Stimulated activated effector memory CD8-positive, alpha-beta T cell treated with anti-CD3 and anti-CD28 coated beads, Interleukin-12 subunit alpha, Interleukin-12 subunit beta, amount 100 ng/mL, for 72 hours (primary cell): ENCODE measurements around the gene NRIP2.

ENCODE experiments used
- ATAC-seq: fragments of 150-1000 bp; cut with Tn5 transposase; 2 replicates; pipeline ENCODE4 v1.10.0; 2021
- DNase-seq, 2 donors: peaks; one replicate each; pipeline ENCODE4 v3.0.0; 2021 to 2022; ENCODE audit warnings: low spot score in 2 of 2
- H3K27ac Mint-ChIP-seq: one replicate; pipeline ENCODE4 v1.8.0; 2022; ENCODE audit warnings: mild to moderate bottlenecking, mixed read lengths
- H3K36me3 Mint-ChIP-seq: one replicate; pipeline ENCODE4 v1.8.0; 2022; ENCODE audit warnings: mild to moderate bottlenecking, mixed read lengths
- H3K4me1 Mint-ChIP-seq: one replicate; pipeline ENCODE4 v1.8.0; 2022; ENCODE audit warnings: mixed read lengths
- H3K4me3 Mint-ChIP-seq: one replicate; pipeline ENCODE4 v1.8.0; 2022; ENCODE audit warnings: mild to moderate bottlenecking, mixed read lengths
- H3K9me3 Mint-ChIP-seq: one replicate; pipeline ENCODE4 v1.8.0; 2022; ENCODE audit warnings: mixed read lengths

The NRIP2 gene

DNA sequence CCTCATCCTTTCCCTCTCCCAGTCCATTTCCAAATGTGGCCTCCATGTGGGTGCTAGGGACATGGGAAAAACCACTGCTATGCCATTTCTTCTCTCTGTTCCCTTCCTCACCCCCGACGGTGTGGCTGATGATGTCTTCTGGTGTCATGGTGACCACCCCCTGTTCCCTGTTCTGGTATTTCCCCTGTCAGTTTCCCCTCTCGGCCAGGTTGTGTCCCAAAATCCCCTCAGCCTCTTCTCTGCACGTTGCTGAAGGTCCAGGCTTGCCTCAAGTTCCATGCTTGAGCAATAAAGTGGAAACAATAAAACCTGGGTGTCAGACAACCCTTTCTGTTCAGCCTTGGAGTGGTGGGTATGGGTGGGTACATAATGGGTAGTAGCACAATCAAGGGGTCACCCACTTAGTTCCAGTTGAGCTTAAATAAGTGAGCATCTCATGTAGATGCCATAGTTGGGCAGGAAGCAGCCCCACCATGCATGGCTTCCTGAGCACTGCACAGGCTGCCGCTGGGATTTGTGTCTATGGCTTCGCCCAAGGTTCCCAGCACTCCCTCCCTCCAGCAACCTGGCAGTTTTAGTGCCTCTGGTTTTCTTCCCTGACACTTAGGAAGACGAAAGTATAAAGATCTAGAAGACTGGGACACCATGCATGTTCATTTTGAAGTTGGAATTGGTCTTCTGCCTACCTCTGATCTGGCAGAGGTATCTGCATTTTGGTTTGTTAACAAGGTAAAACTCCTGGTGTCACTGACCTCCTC lies 31.0 kb downstream of the NRIP2 start:
- no peak for ATAC-seq
- H3K4me1 Mint-ChIP-seq = no peaks in the 10 kb centered on the region
- peaks cover 74% of the 10 kb centered on the region for H3K36me3 Mint-ChIP-seq

DNA sequence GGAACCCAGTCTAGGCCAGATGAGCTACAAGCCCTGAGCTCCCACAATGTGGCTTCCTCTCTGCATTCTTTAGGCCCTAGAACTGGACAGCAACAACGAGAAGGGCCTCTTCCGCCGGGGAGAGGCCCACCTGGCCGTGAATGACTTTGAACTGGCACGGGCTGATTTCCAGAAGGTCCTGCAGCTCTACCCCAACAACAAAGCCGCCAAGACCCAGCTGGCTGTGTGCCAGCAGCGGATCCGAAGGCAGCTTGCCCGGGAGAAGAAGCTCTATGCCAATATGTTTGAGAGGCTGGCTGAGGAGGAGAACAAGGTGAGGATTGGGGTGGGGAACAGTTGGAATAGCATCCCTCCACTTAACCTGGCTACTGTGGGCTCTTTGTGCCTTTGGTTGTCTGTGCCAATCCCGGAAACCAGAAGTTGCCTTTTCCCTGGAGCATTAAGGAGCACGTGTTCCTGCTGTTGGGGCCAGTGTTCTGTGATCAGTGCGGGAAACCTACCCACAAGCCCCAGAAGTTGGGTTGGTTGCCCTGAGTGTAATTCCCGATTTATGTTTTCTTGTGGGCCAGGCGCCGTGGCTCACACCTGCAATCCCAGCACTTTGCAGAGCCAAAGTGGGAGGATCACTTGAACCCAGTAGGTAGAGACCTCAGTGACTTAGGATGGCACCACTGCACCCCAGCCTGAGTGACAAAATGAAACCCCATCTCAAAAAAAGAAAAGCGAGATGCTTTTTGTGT lies 33.6 kb downstream of the NRIP2 start:
- Mint-ChIP-seq H3K27ac (no peak overlapping the region), H3K36me3 (peaks cover 87% of the 10 kb centered on the region), H3K4me1 (peaks cover 18% of the 10 kb centered on the region), H3K4me3 (no peak overlapping the region), H3K9me3 (no peaks in the 10 kb centered on the region)
- DNase-seq (no peak), ATAC-seq (no peak)

More for the DNA sequence above, 31.0 kb downstream of the NRIP2 start:
- H3K4me3 Mint-ChIP-seq = no peak overlapping the region
- peak overlapping the region; percentile 82 for H3K27ac Mint-ChIP-seq
- no peaks in the 10 kb centered on the region for H3K9me3 Mint-ChIP-seq
- DNase-seq = no peak

DNA sequence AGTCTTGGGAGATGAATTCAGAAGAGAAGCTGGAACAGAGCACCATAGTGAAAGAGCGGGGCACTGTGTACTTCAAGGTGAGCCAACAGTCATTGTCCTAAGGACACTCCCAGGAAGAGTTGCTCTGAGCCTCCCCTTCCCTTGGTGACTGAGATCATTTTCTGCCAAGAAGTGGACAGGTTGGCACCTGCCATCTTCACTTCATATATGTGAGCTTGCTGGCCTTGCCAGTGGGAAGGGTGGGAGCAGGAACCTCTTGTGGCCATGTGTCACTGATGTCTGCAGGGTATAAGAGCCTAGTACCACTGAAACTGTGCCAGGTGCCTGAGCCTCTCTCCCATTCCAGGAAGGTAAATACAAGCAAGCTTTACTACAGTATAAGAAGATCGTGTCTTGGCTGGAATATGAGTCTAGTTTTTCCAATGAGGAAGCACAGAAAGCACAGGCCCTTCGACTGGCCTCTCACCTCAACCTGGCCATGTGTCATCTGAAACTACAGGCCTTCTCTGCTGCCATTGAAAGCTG lies 34.7 kb downstream of the NRIP2 start:
- Mint-ChIP-seq H3K27ac (peak overlapping the region; percentile 56), H3K4me3 (no peak overlapping the region), H3K9me3 (no peaks in the 10 kb centered on the region), H3K36me3 (peaks cover 83% of the 10 kb centered on the region), H3K4me1 (peaks cover 21% of the 10 kb centered on the region)
- DNase-seq (no peak), ATAC-seq (no peak)

DNA sequence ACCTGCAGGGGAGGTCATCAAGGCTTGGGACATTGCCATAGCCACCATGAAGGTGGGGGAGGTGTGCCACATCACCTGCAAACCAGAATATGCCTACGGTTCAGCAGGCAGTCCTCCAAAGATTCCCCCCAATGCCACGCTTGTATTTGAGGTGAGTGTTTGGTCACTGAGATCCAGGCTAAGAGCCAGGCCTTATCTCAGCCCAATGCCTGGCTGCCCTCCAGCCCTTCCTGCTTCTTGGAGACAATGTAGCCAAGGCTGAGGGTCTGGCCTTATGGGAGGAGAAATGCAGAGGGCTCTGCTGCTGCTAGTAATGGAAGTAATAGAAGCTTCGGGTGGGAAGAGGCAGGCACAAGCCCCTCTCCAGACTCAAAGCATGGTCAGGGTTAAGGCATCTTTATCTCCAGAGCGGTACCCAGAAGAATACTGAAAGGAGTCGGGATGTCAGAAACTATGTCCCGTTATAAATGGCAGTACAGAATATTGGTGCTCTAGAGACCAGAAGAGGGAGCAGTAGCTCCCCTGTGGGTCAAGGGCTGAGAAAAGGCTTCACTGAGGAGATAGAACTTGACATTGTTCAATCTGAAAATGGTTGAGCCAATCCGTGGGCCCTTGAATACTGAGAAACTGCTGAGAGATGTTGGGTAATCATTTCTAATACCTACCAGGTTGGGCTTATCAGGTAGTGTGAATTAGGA lies 37.0 kb downstream of the NRIP2 start:
- ATAC-seq (no peak), DNase-seq (no peak)
- Mint-ChIP-seq H3K27ac (peak overlapping the region; percentile 36), H3K4me3 (peak overlapping the region; percentile 86), H3K9me3 (no peaks in the 10 kb centered on the region), H3K4me1 (peaks cover 21% of the 10 kb centered on the region), H3K36me3 (peaks cover 68% of the 10 kb centered on the region)

DNA sequence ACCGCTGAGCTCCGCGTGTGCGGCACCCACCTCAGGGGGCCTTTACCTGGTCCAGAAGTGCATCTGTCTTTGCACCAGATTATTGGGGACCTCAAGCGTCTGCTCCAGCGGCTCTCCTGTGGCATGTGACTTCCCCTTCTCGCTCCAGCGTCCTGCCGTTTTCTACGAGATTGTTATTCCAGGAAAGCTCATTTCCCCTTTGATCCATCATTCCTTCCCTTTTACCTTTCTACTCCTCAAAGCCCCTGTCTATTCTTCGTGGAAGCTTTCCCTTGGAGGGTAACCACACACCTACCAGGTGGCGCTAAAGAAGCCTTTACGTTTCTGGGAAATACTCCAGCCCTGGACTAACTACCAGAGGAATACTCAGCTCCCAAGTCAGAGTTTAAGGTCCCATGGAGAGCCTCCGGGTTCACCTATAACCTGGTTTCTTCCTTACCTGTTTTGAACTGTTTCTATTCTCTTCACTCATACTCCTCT lies 38.6 kb downstream of the NRIP2 start:
- peaks cover 52% of the 10 kb centered on the region for H3K36me3 Mint-ChIP-seq
- no peak for DNase-seq
- no peaks in the 10 kb centered on the region for H3K9me3 Mint-ChIP-seq
- H3K4me3 Mint-ChIP-seq = peak overlapping the region; percentile 86
- H3K4me1 Mint-ChIP-seq = peaks cover 21% of the 10 kb centered on the region
- no peak for ATAC-seq
- peak overlapping the region; percentile 89 for H3K27ac Mint-ChIP-seq

DNA sequence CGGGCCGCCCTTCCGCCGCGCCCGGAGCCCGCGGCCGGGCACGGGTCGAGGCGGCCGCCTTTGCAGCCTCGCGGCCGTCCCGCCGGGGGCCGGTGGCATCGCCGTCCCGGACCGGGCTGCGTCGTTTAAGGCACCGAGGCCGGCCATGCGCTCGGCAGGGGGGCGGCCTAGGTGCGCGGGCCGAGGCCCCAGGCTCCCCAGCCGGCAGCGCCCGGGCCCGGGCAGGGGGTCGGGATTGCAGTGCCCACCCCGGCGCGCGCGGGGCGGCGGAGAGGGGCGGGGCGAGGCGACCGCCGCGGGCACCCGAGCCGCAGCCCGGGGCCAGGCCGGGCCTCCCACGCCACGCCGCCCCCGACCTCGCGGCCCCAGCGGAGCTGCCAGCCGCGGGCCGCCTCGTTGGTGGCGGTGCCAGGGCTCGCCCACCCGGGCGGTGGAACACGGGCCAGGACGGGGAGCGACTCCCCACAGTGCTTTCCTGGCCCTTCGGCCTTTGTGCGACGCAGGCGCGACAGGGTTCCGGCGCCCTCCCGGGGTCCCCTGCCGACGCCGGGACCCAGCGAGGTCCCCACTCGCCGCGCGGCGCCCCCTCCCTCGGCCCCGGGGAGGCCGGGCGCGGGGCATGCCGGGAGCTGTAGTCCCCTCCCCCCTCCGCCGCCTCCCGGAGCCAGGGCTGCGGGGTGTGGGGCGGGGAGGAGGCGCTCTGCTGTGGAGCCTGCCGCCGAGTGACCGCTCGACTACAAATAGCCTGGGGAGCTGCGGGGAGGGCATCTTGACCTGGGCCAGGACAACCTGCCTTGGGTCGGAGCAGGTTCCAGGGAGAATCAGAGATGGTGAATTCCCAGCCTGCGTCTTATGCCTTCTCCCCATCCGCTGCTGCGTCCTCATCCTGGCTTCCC lies 39.3 kb downstream of the NRIP2 start:
- peaks cover 45% of the 10 kb centered on the region for H3K36me3 Mint-ChIP-seq
- peak overlapping the region; percentile 89 for H3K27ac Mint-ChIP-seq
- H3K4me1 Mint-ChIP-seq = peaks cover 21% of the 10 kb centered on the region
- DNase-seq = peak; percentile 71 to 85
- peak overlapping the region; percentile 86 for H3K4me3 Mint-ChIP-seq
- H3K9me3 Mint-ChIP-seq = no peaks in the 10 kb centered on the region
- ATAC-seq = peak; percentile 79

DNA sequence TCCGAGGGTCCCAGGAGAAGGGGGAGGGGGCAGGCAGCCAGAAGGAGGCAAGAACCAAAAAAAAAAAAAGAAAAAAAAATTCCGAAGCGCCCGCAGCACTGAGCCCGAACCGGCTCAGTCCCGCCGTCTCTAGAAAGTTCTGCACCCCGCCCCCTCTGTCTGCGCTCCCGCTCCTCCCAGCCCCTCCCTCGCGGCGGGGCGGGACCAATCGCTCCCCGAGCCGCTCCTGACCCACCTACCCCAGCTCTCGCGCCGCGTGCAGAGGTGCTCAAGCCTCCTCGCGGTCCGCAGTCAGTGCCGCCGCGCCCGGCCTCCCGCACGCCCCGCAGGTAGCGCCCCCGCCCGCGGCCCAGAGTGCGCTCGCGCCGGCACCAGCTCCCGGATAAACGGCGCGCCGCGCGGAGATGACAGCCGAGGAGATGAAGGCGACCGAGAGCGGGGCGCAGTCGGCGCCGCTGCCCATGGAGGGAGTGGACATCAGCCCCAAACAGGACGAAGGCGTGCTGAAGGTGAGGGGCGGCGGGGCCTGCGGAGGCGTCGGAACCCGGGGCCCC lies 40.0 kb downstream of the NRIP2 start, which contains the start of gene FKBP4:
Gene FKBP4, plus strand, starts transcription at position 235 of the 554 bp plus-strand sequence. Its CDS starts 170 bp downstream, at position 405.
- H3K9me3 Mint-ChIP-seq = no peaks in the 10 kb centered on the region
- peak within 1 kb of the TSS; percentile 86 for H3K4me3 Mint-ChIP-seq
- H3K4me1 Mint-ChIP-seq = peaks cover 21% of the 10 kb centered on the region
- ATAC-seq = peak; percentile 93
- peaks cover 37% of the 10 kb centered on the region for H3K36me3 Mint-ChIP-seq
- peak within 1 kb of the TSS; percentile 89 for H3K27ac Mint-ChIP-seq
- peak; percentile 72 to 92 for DNase-seq

DNA sequence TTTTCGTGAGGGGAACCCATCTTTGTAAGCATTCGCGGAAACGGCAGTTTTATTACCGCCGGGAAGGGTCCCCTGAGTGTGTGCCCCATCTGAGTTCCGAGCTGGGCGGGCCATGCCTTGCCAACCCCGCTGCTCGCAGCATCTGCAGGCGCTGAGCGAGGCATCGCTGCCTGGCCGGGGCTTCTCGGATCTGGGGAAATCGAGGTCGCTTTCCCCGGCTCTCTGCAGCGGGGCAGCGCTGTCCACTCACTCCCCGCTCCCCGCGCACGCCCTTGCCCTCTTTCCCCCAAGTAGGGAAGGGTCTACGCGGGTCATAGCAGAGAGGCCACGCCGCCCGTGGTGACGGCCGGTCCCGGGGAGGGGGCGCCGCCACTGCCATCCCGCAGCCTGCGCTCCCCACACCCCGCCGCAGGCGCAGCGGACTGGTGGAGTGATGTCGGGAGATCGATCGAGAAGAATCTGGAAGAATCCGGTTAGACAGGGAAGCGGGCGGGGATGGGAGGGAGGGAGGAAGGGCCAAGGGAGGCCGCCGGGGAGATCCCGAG lies 40.6 kb downstream of the NRIP2 start:
- H3K4me3 Mint-ChIP-seq = peak overlapping the region; percentile 65
- H3K36me3 Mint-ChIP-seq = peaks cover 32% of the 10 kb centered on the region
- H3K9me3 Mint-ChIP-seq = no peaks in the 10 kb centered on the region
- DNase-seq = peak in 1 of 2 donors; percentile 11
- H3K4me1 Mint-ChIP-seq = peaks cover 21% of the 10 kb centered on the region
- peak overlapping the region; percentile 32 for H3K27ac Mint-ChIP-seq
- peak; percentile 14 for ATAC-seq

DNA sequence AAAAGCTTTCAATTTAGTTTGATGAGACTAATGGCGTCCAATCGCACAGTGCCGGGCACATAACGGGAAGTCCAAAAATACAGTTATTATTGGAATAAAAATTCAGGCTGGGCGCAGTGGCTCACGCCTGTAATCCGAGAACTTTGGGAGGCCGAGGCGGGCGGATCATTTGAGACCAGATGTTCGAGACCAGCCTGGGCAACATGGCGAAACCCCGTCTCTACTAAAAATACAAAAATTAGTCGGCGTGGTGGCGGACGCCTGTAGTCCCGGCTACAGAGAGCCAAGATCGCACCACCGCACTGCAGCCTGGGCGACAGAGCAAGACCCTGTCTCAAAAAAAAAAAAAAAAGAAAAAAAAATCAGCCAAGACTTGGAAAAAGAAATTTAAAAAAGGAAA lies 41.3 kb downstream of the NRIP2 start:
- H3K27ac Mint-ChIP-seq = no peak overlapping the region
- peak overlapping the region; percentile 65 for H3K4me3 Mint-ChIP-seq
- no peaks in the 10 kb centered on the region for H3K9me3 Mint-ChIP-seq
- H3K36me3 Mint-ChIP-seq = peaks cover 25% of the 10 kb centered on the region
- DNase-seq (no peak), ATAC-seq (no peak)
- peaks cover 21% of the 10 kb centered on the region for H3K4me1 Mint-ChIP-seq

DNA sequence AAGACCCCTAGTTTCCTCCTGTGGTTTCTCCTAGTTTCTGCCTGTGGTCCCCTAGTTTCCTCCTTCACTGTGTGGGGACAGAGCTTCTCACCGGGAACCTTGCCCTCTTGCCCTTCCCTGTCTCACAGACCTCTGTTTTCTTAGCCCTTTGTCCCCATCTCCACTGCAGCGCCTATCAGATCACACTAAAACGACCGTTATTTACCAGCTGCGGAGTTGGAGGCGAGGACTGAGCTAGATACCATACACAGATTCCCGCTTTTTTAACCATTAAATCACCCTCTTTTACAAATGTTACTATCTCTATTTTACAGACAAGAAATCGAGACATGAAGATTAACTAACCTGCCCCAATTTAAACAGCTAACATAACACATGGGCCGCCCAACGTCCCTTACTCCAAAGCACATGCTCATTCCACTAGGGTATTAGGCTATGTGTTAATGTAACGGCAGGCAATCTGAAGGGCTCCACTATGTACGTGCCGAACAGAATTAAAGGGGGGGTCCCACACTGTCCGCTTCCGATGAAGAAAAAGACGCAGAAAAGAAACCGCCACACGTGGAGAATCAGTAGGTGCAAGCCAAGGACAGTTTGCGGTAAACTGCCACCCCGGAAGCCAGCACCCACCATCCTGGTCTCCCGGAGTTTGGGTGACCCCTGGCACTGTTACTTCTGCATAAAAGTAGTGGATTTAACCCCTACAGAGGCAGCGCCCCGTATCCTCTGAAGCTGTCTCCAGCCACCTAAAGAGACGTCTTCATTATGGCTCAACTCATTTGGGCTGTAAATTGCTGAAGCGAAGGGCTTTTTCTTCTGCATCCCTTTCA lies 41.9 kb downstream of the NRIP2 start:
- Mint-ChIP-seq H3K4me1 (peaks cover 19% of the 10 kb centered on the region), H3K9me3 (no peaks in the 10 kb centered on the region), H3K4me3 (peak overlapping the region; percentile 65), H3K27ac (no peak overlapping the region), H3K36me3 (peaks cover 18% of the 10 kb centered on the region)
- ATAC-seq (no peak), DNase-seq (no peak)

DNA sequence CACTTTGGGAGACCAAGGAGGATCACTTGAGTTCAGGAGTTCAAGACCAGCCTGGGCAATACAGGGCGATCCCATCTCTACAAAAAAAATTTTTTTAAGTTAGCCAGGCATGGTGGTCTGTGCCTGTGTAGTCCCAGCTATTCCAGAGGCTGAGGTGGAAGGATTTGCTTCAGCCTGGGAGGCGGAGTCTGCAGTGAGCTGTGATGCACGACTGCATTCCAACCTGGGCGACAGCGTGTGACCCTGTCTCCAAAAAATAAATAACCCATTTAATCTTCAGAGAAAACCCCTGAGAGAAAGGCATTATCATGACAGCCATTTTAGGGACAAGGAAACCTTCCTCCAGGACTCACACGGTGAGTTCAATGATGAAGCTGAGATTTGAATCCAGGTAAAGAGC lies 43.7 kb downstream of the NRIP2 start:
- ATAC-seq (no peak), DNase-seq (no peak)
- no peaks in the 10 kb centered on the region for H3K9me3 Mint-ChIP-seq
- peaks cover 1% of the 10 kb centered on the region for H3K4me1 Mint-ChIP-seq
- peaks cover 4% of the 10 kb centered on the region for H3K36me3 Mint-ChIP-seq
- H3K4me3 Mint-ChIP-seq = no peak overlapping the region
- H3K27ac Mint-ChIP-seq = no peak overlapping the region

DNA sequence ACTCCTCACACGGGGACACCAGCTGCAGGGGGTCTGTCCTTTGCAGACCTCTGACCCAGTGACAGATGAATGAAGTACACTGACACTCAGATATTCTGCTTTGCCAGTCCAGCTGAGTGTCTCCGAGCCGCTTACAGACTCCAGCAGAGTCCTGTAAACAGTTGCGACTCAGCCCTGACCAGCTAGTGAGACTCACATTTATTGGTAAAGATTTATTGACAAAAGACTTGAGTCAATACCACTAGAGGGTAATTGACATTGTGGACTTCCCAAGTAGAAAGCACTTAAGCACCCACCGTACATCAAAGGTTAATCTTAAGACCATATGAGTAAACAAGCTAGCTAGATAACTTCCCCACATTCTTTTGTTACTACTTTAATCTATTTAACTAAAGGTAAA lies 49.8 kb downstream of the NRIP2 start:
- H3K4me3 Mint-ChIP-seq = no peak overlapping the region
- no peaks in the 10 kb centered on the region for H3K36me3 Mint-ChIP-seq
- H3K4me1 Mint-ChIP-seq = peaks cover 12% of the 10 kb centered on the region
- H3K9me3 Mint-ChIP-seq = no peaks in the 10 kb centered on the region
- no peak for DNase-seq
- no peak for ATAC-seq
- H3K27ac Mint-ChIP-seq = no peak overlapping the region

DNA sequence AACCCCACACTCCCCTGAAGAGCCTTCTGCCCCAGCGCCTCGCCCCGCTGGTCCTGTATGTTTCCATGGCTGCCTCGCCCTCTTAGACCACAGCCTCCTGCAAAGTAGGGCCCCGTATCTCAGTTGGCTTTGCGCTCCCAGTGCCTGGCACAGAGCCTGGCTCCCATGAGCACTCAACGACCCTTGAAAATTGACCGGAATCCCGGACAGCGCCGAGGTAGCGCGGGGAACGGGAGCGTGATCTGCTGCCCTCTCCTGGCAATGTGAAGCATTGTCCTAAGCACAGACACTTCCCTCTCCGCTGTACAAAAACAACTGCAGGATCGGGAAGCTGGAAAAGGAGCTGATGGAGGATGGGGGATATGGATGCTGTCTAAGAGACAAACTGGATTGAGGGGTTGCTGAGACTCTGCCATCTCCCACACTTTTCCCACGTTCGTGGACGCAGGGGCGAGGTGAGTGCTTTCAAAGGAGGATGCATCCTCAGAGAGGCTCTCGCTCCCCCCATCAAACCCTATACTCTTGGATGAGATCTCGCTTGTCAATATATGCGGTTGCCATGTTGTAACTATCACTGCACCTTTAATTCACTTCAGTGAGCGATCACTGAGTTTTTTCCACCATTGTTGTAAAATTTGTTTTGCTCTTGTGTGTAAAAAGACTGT lies 50.8 kb downstream of the NRIP2 start:
- Mint-ChIP-seq H3K27ac (no peak overlapping the region), H3K4me3 (peak overlapping the region; percentile 65), H3K36me3 (no peaks in the 10 kb centered on the region), H3K4me1 (peaks cover 12% of the 10 kb centered on the region), H3K9me3 (no peaks in the 10 kb centered on the region)
- peak; percentile 40 to 70 for DNase-seq
- ATAC-seq = peak; percentile 81
